GM23248 (cell line): ENCODE data around the gene SLC34A1. TPM values are rescaled to one million over a fixed set of nuclear protein-coding genes. Genes with fewer than 3 reads are reported as not detected.

Experiments
- DNase-seq: peaks from one replicate; pipeline ENCODE4 v3.0.0-alpha.2; 2015
- H2AFZ ChIP-seq: fragments of 200-600 bp; sonication (generic); 2 replicates; pipeline ENCODE4 v1.6.1; 2016; ENCODE audit warnings: antibody characterized with exemption
- H3F3A ChIP-seq: fragments of 200-600 bp; sonication (generic); 2 replicates; pipeline ENCODE4 v1.6.1; 2016; ENCODE audit warnings: mild to moderate bottlenecking, antibody characterized with exemption, mixed run types; ENCODE audit not compliant: insufficient read depth
- H3K27ac ChIP-seq: fragments of 200-600 bp; sonication (generic); 2 replicates; pipeline ENCODE4 v1.5.1; 2016; ENCODE audit warnings: mild to moderate bottlenecking
- H3K27me3 ChIP-seq: fragments of 200-600 bp; sonication (generic); replicated peaks from 2 replicates; pipeline ENCODE4 v1.6.1; 2016; ENCODE audit warnings: mild to moderate bottlenecking; ENCODE audit not compliant: insufficient read depth
- H3K36me3 ChIP-seq: fragments of 200-600 bp; sonication (generic); 2 replicates; pipeline ENCODE4 v1.6.1; 2016; ENCODE audit warnings: low read depth, mild to moderate bottlenecking
- H3K4me1 ChIP-seq: fragments of 200-600 bp; sonication (generic); 2 replicates; pipeline ENCODE4 v1.6.1; 2016; ENCODE audit warnings: mild to moderate bottlenecking; ENCODE audit not compliant: insufficient read depth
- H3K4me2 ChIP-seq: fragments of 200-600 bp; sonication (generic); one replicate; pipeline ENCODE4 v1.6.1; 2016; ENCODE audit warnings: mild to moderate bottlenecking; ENCODE audit not compliant: unreplicated experiment
- H3K4me3 ChIP-seq: fragments of 200-600 bp; sonication (generic); 2 replicates; pipeline ENCODE4 v1.5.1; 2016; ENCODE audit warnings: mild to moderate bottlenecking
- H3K79me2 ChIP-seq: fragments of 200-600 bp; sonication (generic); 2 replicates; pipeline ENCODE4 v1.6.1; 2016; ENCODE audit warnings: mild to moderate bottlenecking; ENCODE audit not compliant: insufficient read depth
- H3K9ac ChIP-seq: fragments of 200-600 bp; sonication (generic); 2 replicates; pipeline ENCODE4 v1.6.1; 2016; ENCODE audit warnings: mild to moderate bottlenecking
- H3K9me2 ChIP-seq: fragments of 200-600 bp; sonication (generic); 2 replicates; pipeline ENCODE4 v1.6.1; 2016; ENCODE audit warnings: mixed run types, mild to moderate bottlenecking, moderate library complexity; ENCODE audit not compliant: insufficient read depth
- H3K9me3 ChIP-seq: fragments of 200-600 bp; sonication (generic); one replicate; pipeline ENCODE4 v1.6.1; 2017; ENCODE audit warnings: low read depth
- H4K20me1 ChIP-seq: fragments of 200-600 bp; sonication (generic); 2 replicates; pipeline ENCODE4 v1.6.0; 2016; ENCODE audit not compliant: insufficient read depth
- EZH2 ChIP-seq: fragments of 200-600 bp; sonication (generic); IDR thresholded peaks from 2 replicates; pipeline ENCODE4 v1.6.1; 2018; ENCODE audit warnings: antibody characterized with exemption, mild to moderate bottlenecking; ENCODE audit not compliant: insufficient read depth, poor library complexity, severe bottlenecking
- EZH2phosphoT487 ChIP-seq: fragments of 200-600 bp; sonication (generic); IDR thresholded peaks from 2 replicates; pipeline ENCODE4 v1.6.1; 2018; ENCODE audit warnings: antibody characterized with exemption, moderate library complexity, mild to moderate bottlenecking, low read depth; ENCODE audit not compliant: insufficient read depth
- WGBS, 2 experiments: methylation state at CpG; one replicate each; pipeline ENCODE4 v1.1.6; 2015 to 2017; ENCODE audit warnings: low lambda C conversion rate in 2 of 2, low coverage in 1 of 2; ENCODE audit errors: missing lambda C conversion rate in 2 of 2; 5-methylcytosine and 5-hydroxymethylcytosine counted together
- in situ Hi-C: fragments of 300-500 bp; cut with MboI; formaldehyde crosslinking; loops from 2 replicates; pipeline ENCODE4 v1.15.0; 2020
- polyA plus RNA-seq: library from polyadenylated mRNA; unstranded; fragments of >200 nt; fragmentation: Nextera tagmentation; extraction: Ambion mirVana; gene quantifications from 2 replicates; pipeline ENCODE4 v1.2.1, GENCODE V29; 2016
- total RNA-seq: library from RNA; depleted of rRNA; stranded (reverse); fragments of >200 nt; shearing (Covaris generic); gene quantifications from 2 replicates; pipeline ENCODE4 v1.2.3, GENCODE V29; 2014

The SLC34A1 gene
- total and polyA plus RNA-seq, 2 experiments from 2014 or later: not detected

DNA sequence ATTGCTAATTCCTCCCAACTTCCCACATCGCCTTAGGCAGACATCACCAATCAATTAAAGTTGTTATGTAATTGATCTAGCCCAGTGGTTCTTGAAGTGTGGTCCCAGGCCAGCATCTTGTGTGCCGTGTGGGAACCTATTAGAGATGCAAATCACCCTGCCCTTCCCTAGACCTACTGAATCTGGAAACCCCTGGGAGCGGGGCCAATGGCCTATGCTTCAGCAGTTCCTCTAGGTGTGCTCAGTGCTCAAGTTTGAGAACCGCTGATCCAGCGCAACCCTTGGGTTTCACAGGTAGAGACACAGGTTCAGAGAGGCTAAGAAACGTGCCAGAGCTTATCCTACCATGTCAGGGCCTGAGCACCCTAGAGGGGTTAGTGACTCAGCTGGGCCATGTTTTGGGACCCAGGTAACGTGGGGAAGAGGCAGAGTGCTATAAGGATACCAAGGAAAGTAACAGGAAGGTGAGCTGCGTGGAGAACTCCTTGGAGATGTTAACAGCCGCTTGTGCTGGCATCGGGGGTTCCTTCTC is 4.4 kb downstream of the SLC34A1 start:
- H3F3A ChIP-seq: peaks cover 23% of the 10 kb centered on the region

DNA sequence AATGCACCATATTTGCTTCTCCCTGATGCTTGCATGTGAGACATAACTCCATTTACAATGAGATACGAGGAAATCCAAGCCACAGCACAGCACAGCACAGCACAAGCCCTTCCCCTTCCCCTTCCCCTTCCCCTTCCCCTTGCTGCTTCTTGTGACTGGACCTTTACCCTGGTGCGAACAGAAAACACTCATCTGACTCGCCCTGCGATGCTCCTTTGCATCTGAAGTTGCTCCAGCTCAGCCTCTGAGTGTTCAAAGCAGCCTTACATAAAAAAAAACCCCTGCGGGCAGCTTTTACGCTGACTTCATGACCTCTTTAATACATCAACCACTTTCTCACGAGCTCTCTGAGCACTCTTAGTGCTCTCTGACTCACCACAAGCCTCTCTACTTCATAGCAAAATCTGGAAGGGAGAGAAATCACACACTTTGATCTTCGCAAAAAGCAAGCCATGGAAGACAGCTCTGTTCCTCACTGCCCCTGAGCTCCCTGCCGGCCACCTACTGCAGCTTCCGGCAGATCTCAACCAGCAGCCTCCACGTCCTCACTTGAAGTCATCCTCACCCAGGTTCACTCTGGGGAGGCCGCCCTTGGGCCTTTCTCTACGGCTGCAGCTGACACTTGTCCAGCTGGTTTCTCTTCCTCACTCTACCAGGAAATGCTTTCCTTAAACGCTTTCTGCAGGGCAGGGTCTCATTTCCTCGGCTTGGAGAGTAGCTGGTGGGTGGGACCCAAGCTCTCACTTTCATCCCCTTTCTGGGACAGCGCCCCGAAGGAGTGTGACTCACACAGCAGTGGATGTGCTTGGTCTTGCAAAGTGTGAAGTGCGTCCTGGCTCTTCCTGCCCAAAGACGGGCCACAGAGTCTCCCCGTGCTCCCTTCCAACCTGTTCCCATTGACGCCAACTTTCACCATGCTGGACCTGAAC is 5.3 kb downstream of the SLC34A1 start:
- 0 out of 2 replicates have a peak overlapping the region, but pooled peaks have one; percentile 8 for H2AFZ ChIP-seq
- no peaks in the 10 kb centered on the region for H3K9me3 ChIP-seq
- peaks cover 23% of the 10 kb centered on the region for H3F3A ChIP-seq
- H3K4me1 ChIP-seq: peaks cover 15% of the 10 kb centered on the region
- in situ Hi-C loops: loop anchor here (10.0 kb wide), 1 partner anchor 65 kb away; no protein-coding TSS in a partner anchor
- H3K4me2 ChIP-seq: peak overlapping the region; percentile 68
- peak overlapping the region; percentile 27; the same call in 1 of the 2 replicates for H3K4me3 ChIP-seq
- H3K27me3 ChIP-seq: peaks cover 9% of the 10 kb centered on the region; the same call in 1 of the 2 replicates
- DNase-seq: peak; percentile 97
- WGBS, 2 experiments: 17 to 22% methylated on average over 21 of the region's 21 CpGs
- H3K79me2 ChIP-seq: no peaks in the 10 kb centered on the region
- H3K9me2 ChIP-seq: no peaks in the 10 kb centered on the region
- TF ChIP-seq EZH2phosphoT487: no peak
- no peak for TF ChIP-seq EZH2
- H3K36me3 ChIP-seq: no peaks in the 10 kb centered on the region
- peak overlapping the region; percentile 82 for H3K27ac ChIP-seq
- H4K20me1 ChIP-seq: no peaks in the 10 kb centered on the region
- peak overlapping the region; percentile 62 for H3K9ac ChIP-seq

More for the DNA sequence above, 4.4 kb downstream of the SLC34A1 start:
- DNase-seq: no peak
- WGBS, 2 experiments: 94% methylated on average over 10 of the region's 10 CpGs
- Histone ChIP-seq H3K4me3 (no peak overlapping the region), H4K20me1 (no peaks in the 10 kb centered on the region), H3K9me3 (no peaks in the 10 kb centered on the region), H3K27me3 (peaks cover 16% of the 10 kb centered on the region), H3K27ac (no peak overlapping the region), H3K9ac (peak overlapping the region; percentile 29; the same call in 1 of the 2 replicates), H3K9me2 (no peaks in the 10 kb centered on the region), H3K36me3 (no peaks in the 10 kb centered on the region), H3K4me2 (peak overlapping the region; percentile 21), H3K79me2 (no peaks in the 10 kb centered on the region), H2AFZ (no peak overlapping the region), H3K4me1 (peaks cover 15% of the 10 kb centered on the region)
- TF ChIP-seq EZH2phosphoT487 (no peak), EZH2 (no peak)
- in situ Hi-C loops: no loop called here

DNA sequence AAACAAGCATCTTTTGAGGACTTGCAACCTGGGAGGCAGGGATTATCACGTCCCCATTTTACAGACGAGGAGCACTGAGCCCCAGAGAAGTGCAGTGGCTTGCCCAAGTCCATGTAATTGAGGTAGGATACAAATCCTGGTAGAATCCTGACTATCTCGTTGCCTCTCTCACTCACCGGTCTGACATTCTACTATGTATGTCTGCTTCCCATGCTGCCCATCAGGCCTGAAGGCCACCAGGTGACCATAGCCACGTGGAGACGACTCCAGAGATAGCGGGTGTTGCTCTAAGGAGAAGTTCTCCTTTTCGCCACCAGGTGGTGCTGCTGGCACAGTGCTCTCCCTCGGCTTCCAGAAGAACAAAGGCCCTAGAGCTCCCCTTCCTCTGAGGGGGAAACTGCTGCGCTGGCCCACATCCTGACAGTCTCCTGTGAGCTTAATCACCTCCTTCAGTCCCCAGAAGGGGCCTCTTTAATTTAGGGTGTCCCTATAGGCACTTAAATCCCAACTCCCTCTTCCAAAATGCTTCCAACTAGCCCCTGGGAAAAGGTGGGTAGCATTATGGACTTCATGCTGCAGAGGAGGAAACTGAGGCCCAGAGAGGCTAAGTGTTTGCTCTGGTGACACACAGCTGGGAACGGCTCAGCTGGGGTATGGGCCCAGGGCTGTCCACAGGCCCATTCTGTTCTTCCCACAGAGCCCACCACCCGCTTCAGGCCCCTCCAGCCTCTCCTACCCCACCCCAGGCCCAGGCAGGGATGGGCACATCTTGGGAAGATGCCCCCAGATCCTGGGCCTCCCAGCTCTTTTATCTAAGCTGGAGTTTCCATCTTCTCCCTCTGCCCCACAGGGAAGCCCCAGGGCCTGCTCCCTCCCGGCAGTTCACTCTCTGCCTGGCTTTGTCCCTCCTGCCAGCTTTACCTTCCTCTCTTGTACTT is 6.4 kb downstream of the SLC34A1 start:
- no peak overlapping the region for H3K4me2 ChIP-seq
- in situ Hi-C loops: loop anchor here (10.0 kb wide), 1 partner anchor 64 kb away; no protein-coding TSS in a partner anchor

DNA sequence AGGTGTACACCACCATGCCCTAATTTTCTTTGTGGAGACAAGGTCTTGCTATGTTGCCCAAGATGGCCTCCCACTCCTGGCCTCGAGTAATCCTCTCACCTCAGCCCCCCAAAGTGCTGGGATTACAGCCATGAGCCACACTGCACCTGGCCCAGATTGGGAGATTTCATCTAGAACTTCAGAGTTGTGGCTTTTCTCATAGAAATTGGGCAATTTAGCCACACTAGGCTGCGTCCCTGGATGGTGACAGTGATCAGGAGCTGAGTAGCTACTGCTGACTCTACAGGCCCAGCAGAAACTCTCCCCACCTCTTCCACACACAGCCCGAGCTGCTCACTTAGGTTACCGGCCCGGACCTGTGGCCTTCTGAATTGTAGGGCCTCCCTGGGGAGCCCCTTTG is 8.5 kb downstream of the SLC34A1 start:
- 66 to 69% methylated on average over 5 of the region's 5 CpGs for WGBS, 2 experiments
- H2AFZ ChIP-seq: no peak overlapping the region
- H3K4me3 ChIP-seq: no peak overlapping the region
- H3K9me2 ChIP-seq: no peaks in the 10 kb centered on the region
- no peaks in the 10 kb centered on the region for H3K9me3 ChIP-seq
- H3K27me3 ChIP-seq: no peaks in the 10 kb centered on the region
- H3K4me2 ChIP-seq: no peak overlapping the region
- no peak for DNase-seq
- H3K9ac ChIP-seq: no peak overlapping the region
- in situ Hi-C loops: loop anchor here (10.0 kb wide), 1 partner anchor 62 kb away; no protein-coding TSS in a partner anchor
- TF ChIP-seq EZH2phosphoT487 (no peak), EZH2 (no peak)
- H3F3A ChIP-seq: peaks cover 23% of the 10 kb centered on the region
- no peak overlapping the region for H3K27ac ChIP-seq
- peaks cover 15% of the 10 kb centered on the region for H3K4me1 ChIP-seq
- H3K79me2 ChIP-seq: no peaks in the 10 kb centered on the region
- no peaks in the 10 kb centered on the region for H4K20me1 ChIP-seq
- no peaks in the 10 kb centered on the region for H3K36me3 ChIP-seq

More for the DNA sequence above, 6.4 kb downstream of the SLC34A1 start:
- Histone ChIP-seq H3K4me1 (peaks cover 15% of the 10 kb centered on the region), H3K9ac (peak overlapping the region; percentile 62), H2AFZ (no peak overlapping the region), H3K36me3 (no peaks in the 10 kb centered on the region), H3K4me3 (no peak overlapping the region), H4K20me1 (no peaks in the 10 kb centered on the region), H3K27me3 (no peaks in the 10 kb centered on the region), H3K9me3 (no peaks in the 10 kb centered on the region), H3K27ac (peak overlapping the region; percentile 82; the same call in 1 of the 2 replicates), H3K9me2 (no peaks in the 10 kb centered on the region), H3K79me2 (no peaks in the 10 kb centered on the region), H3F3A (peaks cover 23% of the 10 kb centered on the region)
- TF ChIP-seq EZH2 (no peak), EZH2phosphoT487 (no peak)
- WGBS, 2 experiments: 16 to 17% methylated on average over 13 of the region's 13 CpGs
- DNase-seq: peak; percentile 79
